SK-N-SH (cell line): Measurements from ENCODE around the gene NR1H4. TPM values are rescaled to one million over a fixed set of nuclear protein-coding genes. Genes with fewer than 3 reads are reported as not detected.

Source experiments
- CTCF ChIA-PET: fragments of 300-600, 350-600 bp; formaldehyde crosslinking; extraction: SDS; loops from one replicate; lab custom pipeline; 2021; lab: Yijun Ruan, JAX
- POLR2A ChIA-PET: fragments of 350-600 bp; sonication (Branson Sonifier 250); formaldehyde crosslinking; extraction: SDS; loops from one replicate; lab custom pipeline; 2020; ENCODE audit warnings: antibody characterized with exemption, inconsistent platforms; lab: Yijun Ruan, JAX
- DNase-seq: peaks from one replicate; pipeline ENCODE4 v3.0.0; 2012
- H2AFZ ChIP-seq: fragments of 200-600 bp; sonication (generic); 2 replicates; pipeline ENCODE4 v1.8.1; 2016; ENCODE audit warnings: antibody characterized with exemption, mild to moderate bottlenecking, low read depth
- H3F3A ChIP-seq: fragments of 200-600 bp; sonication (generic); replicated peaks from 2 replicates; pipeline ENCODE3; 2016; ENCODE audit warnings: antibody characterized with exemption, mild to moderate bottlenecking; ENCODE audit not compliant: insufficient read depth
- H3K27ac ChIP-seq, 2 experiments: fragments of 200-500 bp in 1 of 2; fragments of 200-600 bp in 1 of 2; sonication (Bioruptor generic) in 1 of 2; sonication (generic), shearing (Covaris generic) in 1 of 2; 2 replicates each; pipeline versions ENCODE4 v1.5.1 to v1.6.1; 2014 to 2016; ENCODE audit warnings: low read depth in 2 of 2, inconsistent platforms in 1 of 2, low read length in 1 of 2, mild to moderate bottlenecking in 1 of 2, mixed read lengths in 1 of 2
- H3K27me3 ChIP-seq: fragments of 200-600 bp; sonication (generic), shearing (Covaris generic); 2 replicates; pipeline ENCODE4 v1.6.1; 2016; ENCODE audit warnings: mixed run types; ENCODE audit not compliant: insufficient read depth
- H3K36me3 ChIP-seq, 2 experiments: fragments of 200-500 bp in 1 of 2; fragments of 200-600 bp in 1 of 2; sonication (Bioruptor generic) in 1 of 2; sonication (generic) in 1 of 2; replicated peaks in 1 of 2; 2 replicates each; pipeline versions ENCODE3 to v1.5.1; 2014 to 2016; ENCODE audit warnings: low read length in 1 of 2, mild to moderate bottlenecking in 1 of 2; ENCODE audit not compliant: insufficient read depth in 2 of 2, control insufficient read depth in 1 of 2
- H3K4me1 ChIP-seq, 2 experiments: fragments of 200-500 bp in 1 of 2; fragments of 200-600 bp in 1 of 2; sonication (Bioruptor generic) in 1 of 2; sonication (generic), shearing (Covaris generic) in 1 of 2; 2 replicates each; pipeline versions ENCODE4 v1.5.1 to v1.6.1; 2014 to 2016; ENCODE audit warnings: low read depth in 1 of 2, low read length in 1 of 2, mixed run types in 1 of 2; ENCODE audit not compliant: insufficient read depth in 2 of 2, control insufficient read depth in 1 of 2
- H3K4me2 ChIP-seq: fragments of 200-600 bp; sonication (generic), shearing (Covaris generic); 2 replicates; pipeline ENCODE4 v1.6.1; 2017; ENCODE audit warnings: mixed run types
- H3K4me3 ChIP-seq, 2 experiments: fragments of 200-500 bp in 1 of 2; fragments of 200-600 bp in 1 of 2; sonication (Bioruptor generic) in 1 of 2; sonication (generic), shearing (Covaris generic) in 1 of 2; 2 replicates each; pipeline versions ENCODE4 v1.5.1 to v1.8.1; 2014 to 2016; ENCODE audit warnings: low read depth in 2 of 2, inconsistent platforms in 1 of 2, low read length in 1 of 2, mild to moderate bottlenecking in 1 of 2, mixed read lengths in 1 of 2, moderate library complexity in 1 of 2
- H3K79me2 ChIP-seq: fragments of 200-600 bp; sonication (generic); 2 replicates; pipeline ENCODE4 v1.8.1; 2017; ENCODE audit warnings: mild to moderate bottlenecking; ENCODE audit not compliant: insufficient read depth
- H3K9ac ChIP-seq: fragments of 200-600 bp; sonication (generic); 2 replicates; pipeline ENCODE4 v1.6.1; 2017; ENCODE audit warnings: mixed run types
- H3K9me2 ChIP-seq: fragments of 200-600 bp; sonication (generic); 2 replicates; pipeline ENCODE4 v1.6.1; 2017; ENCODE audit warnings: mixed run types
- H3K9me3 ChIP-seq: fragments of 200-600 bp; sonication (generic); 2 replicates; pipeline ENCODE4 v1.6.1; 2017; ENCODE audit warnings: mixed run types, mild to moderate bottlenecking, moderate library complexity
- H4K20me1 ChIP-seq: fragments of 200-600 bp; sonication (generic); 2 replicates; pipeline ENCODE4 v1.6.1; 2017; ENCODE audit warnings: mild to moderate bottlenecking, mixed run types; ENCODE audit not compliant: insufficient read depth
- CHD2 ChIP-seq: fragments of 150-350 bp; IDR thresholded peaks from 2 replicates; pipeline ENCODE4 v1.6.1; 2018; ENCODE audit warnings: low read length; ENCODE audit not compliant: partially characterized antibody
- CTCF ChIP-seq: fragments of 200-600 bp; sonication (generic); IDR thresholded peaks from 2 replicates; pipeline ENCODE4 v1.6.1; 2017; ENCODE audit warnings: antibody characterized with exemption, mild to moderate bottlenecking, moderate library complexity
- EP300 ChIP-seq, 2 experiments: IDR thresholded peaks; 2 replicates each; pipeline versions ENCODE4 v1.4.0 to v1.6.1; 2012; ENCODE audit warnings: borderline replicate concordance in 1 of 2, low read depth in 1 of 2, low read length in 1 of 2
- EZH2phosphoT487 ChIP-seq: fragments of 200-600 bp; sonication (generic); IDR thresholded peaks from 2 replicates; pipeline ENCODE4 v1.6.1; 2017; ENCODE audit warnings: low read depth, mixed run types, mild to moderate bottlenecking, antibody characterized with exemption, moderate library complexity, borderline replicate concordance
- GATA2 ChIP-seq: sonication (generic); formaldehyde crosslinking; IDR thresholded peaks from 2 replicates; pipeline ENCODE4 v1.5.0; 2020; ENCODE audit warnings: mild to moderate bottlenecking, missing genetic modification reagents
- JUND ChIP-seq: IDR thresholded peaks from 2 replicates; pipeline ENCODE4 v1.4.0; 2012
- MEF2A ChIP-seq: IDR thresholded peaks from 2 replicates; pipeline ENCODE4 v1.4.0; 2012; ENCODE audit warnings: low read depth, borderline replicate concordance
- NRF1 ChIP-seq: IDR thresholded peaks from 2 replicates; pipeline ENCODE4 v1.6.1; 2012; ENCODE audit warnings: low read depth, mild to moderate bottlenecking, low read length
- POLR2AphosphoS5 ChIP-seq: IDR thresholded peaks from 2 replicates; pipeline ENCODE4 v1.6.1; 2012; ENCODE audit warnings: low read depth, low read length
- RAD21 ChIP-seq: IDR thresholded peaks from 2 replicates; pipeline ENCODE4 v1.6.1; 2012; ENCODE audit warnings: mild to moderate bottlenecking, low read length
- REST ChIP-seq: IDR thresholded peaks from 2 replicates; pipeline ENCODE4 v1.6.1; 2012; ENCODE audit warnings: mild to moderate bottlenecking, low read depth, low read length, moderate library complexity
- RFX5 ChIP-seq: IDR thresholded peaks from 2 replicates; pipeline ENCODE4 v1.6.1; 2012; ENCODE audit warnings: mild to moderate bottlenecking, improper control_type of control experiment, low read length
- RXRA ChIP-seq: IDR thresholded peaks from 2 replicates; pipeline ENCODE4 v1.4.0; 2012; ENCODE audit warnings: low read depth, mild to moderate bottlenecking, borderline replicate concordance
- TCF12 ChIP-seq: IDR thresholded peaks from 2 replicates; pipeline ENCODE4 v1.4.0; 2012
- USF2 ChIP-seq: fragments of 150-350 bp; IDR thresholded peaks from 2 replicates; pipeline ENCODE4 v1.6.1; 2017; ENCODE audit warnings: antibody characterized with exemption, low read length, low read depth, borderline replicate concordance
- YY1 ChIP-seq: IDR thresholded peaks from 2 replicates; pipeline ENCODE4 v1.4.0; 2012; ENCODE audit warnings: low read depth, mild to moderate bottlenecking
- WGBS: methylation state at CpG from one replicate; pipeline ENCODE4 v1.1.6; 2017; ENCODE audit warnings: low lambda C conversion rate; 5-methylcytosine and 5-hydroxymethylcytosine counted together
- polyA plus RNA-seq, 3 experiments: library from polyadenylated mRNA; depleted of rRNA; stranded (reverse); fragments of >200 nt; gene quantifications; 2 replicates each; pipeline ENCODE4 v1.2.3, GENCODE V29; 2012

The NR1H4 gene
- polyA plus RNA-seq, 1 of the 3 experiments (the other 2 are of a cell fraction) = not detected

GRCh38 chr12:100439797-100440196, 33.9 kb upstream of the NR1H4 start:
- Histone ChIP-seq H3K9ac (no peak overlapping the region), H3K27me3 (no peaks in the 10 kb centered on the region), H3F3A (no peaks in the 10 kb centered on the region), H3K4me3 (no peak overlapping the region), H3K36me3 (no peaks in the 10 kb centered on the region), H3K9me3 (no peaks in the 10 kb centered on the region), H4K20me1 (no peaks in the 10 kb centered on the region), H3K9me2 (no peaks in the 10 kb centered on the region), H2AFZ (no peak overlapping the region), H3K27ac (no peak overlapping the region), H3K4me1 (no peaks in the 10 kb centered on the region), H3K79me2 (no peaks in the 10 kb centered on the region), H3K4me2 (no peak overlapping the region)
- WGBS = 29% methylated on average over 2 of the region's 2 CpGs
- DNase-seq = no peak
- TF ChIP-seq TCF12 (no peak), CHD2 (no peak), EZH2phosphoT487 (no peak)
- ChIA-PET CTCF (no interaction called here), POLR2A (no interaction called here)

- Histone ChIP-seq H3F3A (no peaks in the 10 kb centered on the region), H3K4me1 (no peaks in the 10 kb centered on the region), H3K36me3 (no peaks in the 10 kb centered on the region), H2AFZ (no peak overlapping the region), H3K9ac (no peak overlapping the region), H4K20me1 (no peaks in the 10 kb centered on the region), H3K27me3 (peaks cover 5% of the 10 kb centered on the region; the same call in 1 of the 2 replicates), H3K9me2 (no peaks in the 10 kb centered on the region), H3K79me2 (no peaks in the 10 kb centered on the region), H3K27ac (no peak overlapping the region), H3K4me3 (no peak overlapping the region), H3K4me2 (no peak overlapping the region), H3K9me3 (no peaks in the 10 kb centered on the region)
- no peak for DNase-seq
- TF ChIP-seq USF2 (no peak), JUND (no peak), RFX5 (no peak), TCF12 (no peak), EZH2phosphoT487 (no peak), GATA2 (CRISPR knock-in tag) (no peak), POLR2AphosphoS5 (no peak), CTCF (no peak), MEF2A (no peak), YY1 (no peak), REST (no peak), EP300 (IDR thresholded peaks at IDR 0.05; ENCODE audit: borderline replicate concordance in 1 of 2, low read depth in 1 of 2, low read length in 1 of 2) (no peak), RAD21 (no peak), NRF1 (no peak), RXRA (no peak)
- ChIA-PET POLR2A (no interaction called here), CTCF (interaction anchor here (0.9 kb wide), 1 partner anchor 14 kb away, joined by 3 read pairs; no protein-coding TSS in a partner anchor)
- WGBS = 56% methylated on average over 1 of the region's 1 CpG
Measured at GRCh38 chr12:100442403-100442802, 31.3 kb upstream of the NR1H4 start.
